Astrocyte (in vitro differentiated cells and primary cell): ENCODE measurements around the gene P3H2. TPM values are rescaled to one million over a fixed set of nuclear protein-coding genes. Genes with fewer than 3 reads are reported as not detected.
"Not testable (repeated sequence)": the region's sequence is repeated elsewhere in the genome, so short reads cannot be mapped to it uniquely, and the experiment has no call there.

Experiments used
- DNase-seq: peaks from one replicate; pipeline ENCODE4 v3.0.0-alpha.2; 2010; ENCODE audit warnings: low read depth
- FAIRE-seq: peaks from 2 replicates; lab custom pipeline; 2011; peaks lifted over from hg19 to GRCh38; lab: Jason Lieb, UNC
- H2AFZ ChIP-seq: 2 replicates; pipeline ENCODE4 v1.6.0; 2012; ENCODE audit warnings: low read depth, low read length, inconsistent platforms
- H3K27ac ChIP-seq: 2 replicates; pipeline ENCODE4 v1.5.1; 2011; ENCODE audit warnings: low read depth, low read length, inconsistent platforms
- H3K27me3 ChIP-seq: 2 replicates; pipeline ENCODE4 v1.6.0; 2011; ENCODE audit warnings: low read length, inconsistent platforms; ENCODE audit not compliant: insufficient read depth
- H3K36me3 ChIP-seq: 2 replicates; pipeline ENCODE4 v1.5.1; 2011; ENCODE audit warnings: low read length, inconsistent platforms; ENCODE audit not compliant: insufficient read depth
- H3K4me1 ChIP-seq: 2 replicates; pipeline ENCODE4 v1.5.1; 2011; ENCODE audit warnings: low read length, inconsistent platforms; ENCODE audit not compliant: insufficient read depth
- H3K4me2 ChIP-seq: 2 replicates; pipeline ENCODE4 v1.6.0; 2012; ENCODE audit warnings: low read length, inconsistent platforms
- H3K4me3 ChIP-seq: 2 replicates; pipeline ENCODE4 v1.5.1; 2011; ENCODE audit warnings: low read depth, mild to moderate bottlenecking, low read length, inconsistent platforms; ENCODE audit not compliant: insufficient read depth
- H3K79me2 ChIP-seq: 2 replicates; pipeline ENCODE4 v1.6.0; 2012; ENCODE audit warnings: mild to moderate bottlenecking, low read length, inconsistent platforms; ENCODE audit not compliant: insufficient read depth
- H3K9ac ChIP-seq: 2 replicates; pipeline ENCODE4 v1.6.0; 2012; ENCODE audit warnings: mild to moderate bottlenecking, low read length, inconsistent platforms
- H3K9me3 ChIP-seq: 2 replicates; pipeline ENCODE4 v1.5.1; 2012; ENCODE audit warnings: low read depth, mild to moderate bottlenecking, low read length, inconsistent platforms; ENCODE audit not compliant: insufficient read depth
- H4K20me1 ChIP-seq: 2 replicates; pipeline ENCODE4 v1.6.0; 2012; ENCODE audit warnings: low read length, inconsistent platforms; ENCODE audit not compliant: insufficient read depth
- H3K27ac Mint-ChIP-seq: one replicate; pipeline ENCODE4 v1.8.0; 2021; ENCODE audit warnings: mild to moderate bottlenecking, mixed read lengths; ENCODE audit not compliant: unreplicated experiment
- H3K27me3 Mint-ChIP-seq: one replicate; pipeline ENCODE4 v1.8.0; 2021; ENCODE audit warnings: low read depth, mixed read lengths; ENCODE audit not compliant: unreplicated experiment
- H3K36me3 Mint-ChIP-seq: one replicate; pipeline ENCODE4 v1.8.0; 2021; ENCODE audit warnings: low read depth, mixed read lengths; ENCODE audit not compliant: unreplicated experiment
- H3K4me1 Mint-ChIP-seq: one replicate; pipeline ENCODE4 v1.8.0; 2021; ENCODE audit warnings: low read depth, mixed read lengths; ENCODE audit not compliant: unreplicated experiment
- H3K4me3 Mint-ChIP-seq: one replicate; pipeline ENCODE4 v1.8.0; 2021; ENCODE audit warnings: mild to moderate bottlenecking, moderate library complexity, mixed read lengths; ENCODE audit not compliant: unreplicated experiment
- H3K9me3 Mint-ChIP-seq: one replicate; pipeline ENCODE4 v1.8.0; 2021; ENCODE audit warnings: mild to moderate bottlenecking, mixed read lengths; ENCODE audit not compliant: unreplicated experiment
- EZH2 ChIP-seq: IDR thresholded peaks from 2 replicates; pipeline ENCODE4 v1.6.1; 2012; ENCODE audit warnings: mild to moderate bottlenecking, low read length, inconsistent platforms; ENCODE audit not compliant: insufficient read depth
- total RNA-seq: library from RNA; stranded (reverse); gene quantifications from 2 replicates; pipeline ENCODE4 v1.2.1, GENCODE V29; 2021
- TF ChIP-seq, protein P1 (sequence below): IDR thresholded peaks from 2 replicates; pipeline ENCODE4 v1.5.1; 2011; ENCODE audit warnings: low read depth, mild to moderate bottlenecking, inconsistent platforms, low read length, moderate library complexity; ENCODE audit not compliant: insufficient read depth

The P3H2 gene
- total RNA-seq, 1 donor from 2014 or later = 57.7 TPM

GRCh38 chr3:190144793-190145192, 24.1 kb upstream of the P3H2 start:
- H3K36me3 Mint-ChIP-seq, H2AFZ ChIP-seq, DNase-seq, H3K9ac ChIP-seq, H3K9me3 ChIP-seq, H3K27ac Mint-ChIP-seq, H3K79me2 ChIP-seq, H3K36me3 ChIP-seq, H3K4me3 ChIP-seq, H4K20me1 ChIP-seq, H3K27ac ChIP-seq, FAIRE-seq, H3K27me3 Mint-ChIP-seq, H3K4me1 ChIP-seq, H3K4me1 Mint-ChIP-seq, H3K4me3 Mint-ChIP-seq, H3K4me2 ChIP-seq, H3K27me3 ChIP-seq: not testable (repeated sequence)
- H3K9me3 Mint-ChIP-seq = peaks cover 13% of the 10 kb centered on the region

- H3K36me3 ChIP-seq = no peaks in the 10 kb centered on the region
- no peaks in the 10 kb centered on the region for H3K4me1 ChIP-seq
- no peaks in the 10 kb centered on the region for H3K79me2 ChIP-seq
- Mint-ChIP-seq H3K27me3 (no peaks in the 10 kb centered on the region), H3K36me3 (no peaks in the 10 kb centered on the region), H3K27ac (no peak overlapping the region), H3K4me3 (no peak overlapping the region), H3K9me3 (peaks cover 8% of the 10 kb centered on the region), H3K4me1 (peaks cover 3% of the 10 kb centered on the region)
- DNase-seq = no peak
- no peak overlapping the region for H2AFZ ChIP-seq
- no peak for TF ChIP-seq EZH2
- TF ChIP-seq, protein P1, sequence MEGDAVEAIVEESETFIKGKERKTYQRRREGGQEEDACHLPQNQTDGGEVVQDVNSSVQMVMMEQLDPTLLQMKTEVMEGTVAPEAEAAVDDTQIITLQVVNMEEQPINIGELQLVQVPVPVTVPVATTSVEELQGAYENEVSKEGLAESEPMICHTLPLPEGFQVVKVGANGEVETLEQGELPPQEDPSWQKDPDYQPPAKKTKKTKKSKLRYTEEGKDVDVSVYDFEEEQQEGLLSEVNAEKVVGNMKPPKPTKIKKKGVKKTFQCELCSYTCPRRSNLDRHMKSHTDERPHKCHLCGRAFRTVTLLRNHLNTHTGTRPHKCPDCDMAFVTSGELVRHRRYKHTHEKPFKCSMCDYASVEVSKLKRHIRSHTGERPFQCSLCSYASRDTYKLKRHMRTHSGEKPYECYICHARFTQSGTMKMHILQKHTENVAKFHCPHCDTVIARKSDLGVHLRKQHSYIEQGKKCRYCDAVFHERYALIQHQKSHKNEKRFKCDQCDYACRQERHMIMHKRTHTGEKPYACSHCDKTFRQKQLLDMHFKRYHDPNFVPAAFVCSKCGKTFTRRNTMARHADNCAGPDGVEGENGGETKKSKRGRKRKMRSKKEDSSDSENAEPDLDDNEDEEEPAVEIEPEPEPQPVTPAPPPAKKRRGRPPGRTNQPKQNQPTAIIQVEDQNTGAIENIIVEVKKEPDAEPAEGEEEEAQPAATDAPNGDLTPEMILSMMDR = no peak
- no peak overlapping the region for H3K4me2 ChIP-seq
- no peaks in the 10 kb centered on the region for H4K20me1 ChIP-seq
- H3K4me3 ChIP-seq = no peak overlapping the region
- FAIRE-seq = no peak
- no peak overlapping the region for H3K9ac ChIP-seq
- H3K27me3 ChIP-seq = no peaks in the 10 kb centered on the region
- no peak overlapping the region for H3K27ac ChIP-seq
- H3K9me3 ChIP-seq = no peaks in the 10 kb centered on the region
These were observed 21.3 kb upstream of the P3H2 start for GRCh38 chr3:190142041-190142440.

DNA sequence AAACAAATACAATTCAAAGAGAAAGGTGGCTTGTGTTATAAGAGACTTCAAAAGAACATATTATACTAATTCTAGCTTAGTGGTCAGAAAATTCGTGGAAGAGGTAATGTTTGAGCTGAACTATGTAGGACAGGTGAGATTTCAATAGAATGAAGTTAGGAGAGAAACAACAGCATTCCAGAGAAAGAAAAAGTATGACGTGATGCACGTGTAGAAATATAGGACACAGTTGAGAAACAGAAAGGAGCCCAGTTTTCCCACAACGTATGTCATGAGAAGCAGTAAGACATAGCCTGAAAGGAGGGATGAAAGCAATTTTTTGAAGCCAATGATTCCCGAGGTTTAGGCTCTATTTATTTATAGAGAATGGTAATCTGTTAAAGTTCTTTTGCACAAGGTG, 18.7 kb upstream of the P3H2 start:
- FAIRE-seq = no peak
- no peaks in the 10 kb centered on the region for H3K27me3 Mint-ChIP-seq
- no peak overlapping the region for H3K4me3 ChIP-seq

More for the DNA sequence above, 18.7 kb upstream of the P3H2 start:
- DNase-seq = no peak
- Histone ChIP-seq H2AFZ (no peak overlapping the region), H3K27ac (no peak overlapping the region), H3K27me3 (no peaks in the 10 kb centered on the region), H3K9ac (no peak overlapping the region), H3K4me2 (no peak overlapping the region), H3K36me3 (no peaks in the 10 kb centered on the region), H4K20me1 (no peaks in the 10 kb centered on the region), H3K4me1 (no peaks in the 10 kb centered on the region), H3K9me3 (no peaks in the 10 kb centered on the region), H3K79me2 (no peaks in the 10 kb centered on the region)
- Mint-ChIP-seq H3K4me1 (peaks cover 3% of the 10 kb centered on the region), H3K4me3 (no peak overlapping the region), H3K9me3 (no peaks in the 10 kb centered on the region), H3K36me3 (no peaks in the 10 kb centered on the region), H3K27ac (no peak overlapping the region)
- TF ChIP-seq, protein P1 = no peak
- no peak for TF ChIP-seq EZH2
